Colonic mucosa (tissue), 4 donors: Measurements from ENCODE around the gene TXN2. TPM values are rescaled to one million over a fixed set of nuclear protein-coding genes. Genes with fewer than 3 reads are reported as not detected.
"Not testable (repeated sequence)": the region's sequence is repeated elsewhere in the genome, so short reads cannot be mapped to it uniquely, and the experiment has no call there.

ENCODE experiments used
- DNase-seq: peaks from one replicate; pipeline ENCODE4 v3.0.0-alpha.2; 2020
- H3K27ac ChIP-seq: fragments of 200-600 bp; one replicate; pipeline ENCODE4 v1.8.0; 2021
- H3K27me3 ChIP-seq: fragments of 200-600 bp; one replicate; pipeline ENCODE4 v1.8.0; 2021
- H3K36me3 ChIP-seq: fragments of 200-600 bp; one replicate; pipeline ENCODE4 v1.8.0; 2021
- H3K4me1 ChIP-seq: fragments of 200-600 bp; one replicate; pipeline ENCODE4 v1.8.0; 2021; ENCODE audit warnings: mild to moderate bottlenecking
- H3K4me3 ChIP-seq: fragments of 200-600 bp; one replicate; pipeline ENCODE4 v1.8.0; 2021
- H3K9ac ChIP-seq, 2 donors: one replicate each; pipeline ENCODE4 v1.7.0; 2013; ENCODE audit warnings: control low read depth in 2 of 2, low read depth in 2 of 2, low read length in 2 of 2
- H3K9me3 ChIP-seq: fragments of 200-600 bp; one replicate; pipeline ENCODE4 v1.8.0; 2021
- intact Hi-C: fragments of 100-400 bp; cut with DNase I; formaldehyde crosslinking; loops from one replicate; pipeline ENCODE4 v1.14.1; 2022
- total RNA-seq, 2 donors: library from RNA; stranded (reverse); fragmentation: NEBNext Ultra II Directional in 1 of 2; extraction: Animal tissue kit (Norgen Biotek cat#: 25700) in 1 of 2; gene quantifications; one replicate each; pipeline ENCODE4 v1.2.1, GENCODE V29; 2021
- TF ChIP-seq, protein P1 (sequence below): fragments of 200-600 bp; IDR thresholded peaks from one replicate; pipeline ENCODE4 v1.8.0; 2022; ENCODE audit warnings: antibody characterized with exemption, mild to moderate bottlenecking
- donor health status: healthy.
- donor health status: DM: no; HTN: no; CAD: no.
- donor health status: DM: no; HTN: no; CAD: no.

The TXN2 gene
- total RNA-seq, 2 donors from 2014 or later: 101 to 142 TPM

- DNase-seq: no peak
- H3K27ac ChIP-seq: peak overlapping the region; percentile 95
- no peaks in the 10 kb centered on the region for H3K9me3 ChIP-seq
- H3K27me3 ChIP-seq: no peaks in the 10 kb centered on the region
- peaks cover 13% of the 10 kb centered on the region for H3K4me1 ChIP-seq
- TF ChIP-seq, protein P1, sequence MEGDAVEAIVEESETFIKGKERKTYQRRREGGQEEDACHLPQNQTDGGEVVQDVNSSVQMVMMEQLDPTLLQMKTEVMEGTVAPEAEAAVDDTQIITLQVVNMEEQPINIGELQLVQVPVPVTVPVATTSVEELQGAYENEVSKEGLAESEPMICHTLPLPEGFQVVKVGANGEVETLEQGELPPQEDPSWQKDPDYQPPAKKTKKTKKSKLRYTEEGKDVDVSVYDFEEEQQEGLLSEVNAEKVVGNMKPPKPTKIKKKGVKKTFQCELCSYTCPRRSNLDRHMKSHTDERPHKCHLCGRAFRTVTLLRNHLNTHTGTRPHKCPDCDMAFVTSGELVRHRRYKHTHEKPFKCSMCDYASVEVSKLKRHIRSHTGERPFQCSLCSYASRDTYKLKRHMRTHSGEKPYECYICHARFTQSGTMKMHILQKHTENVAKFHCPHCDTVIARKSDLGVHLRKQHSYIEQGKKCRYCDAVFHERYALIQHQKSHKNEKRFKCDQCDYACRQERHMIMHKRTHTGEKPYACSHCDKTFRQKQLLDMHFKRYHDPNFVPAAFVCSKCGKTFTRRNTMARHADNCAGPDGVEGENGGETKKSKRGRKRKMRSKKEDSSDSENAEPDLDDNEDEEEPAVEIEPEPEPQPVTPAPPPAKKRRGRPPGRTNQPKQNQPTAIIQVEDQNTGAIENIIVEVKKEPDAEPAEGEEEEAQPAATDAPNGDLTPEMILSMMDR: no peak
- intact Hi-C loops: no loop called here
- peak overlapping the region; percentile 52 to 77 for H3K9ac ChIP-seq
- H3K36me3 ChIP-seq: no peaks in the 10 kb centered on the region
- H3K4me3 ChIP-seq: no peak overlapping the region
These were observed 29.0 kb downstream of the TXN2 start for GRCh38 chr22:36452250-36452977.

- peaks cover 13% of the 10 kb centered on the region for H3K4me1 ChIP-seq
- H3K27ac ChIP-seq: peak overlapping the region; percentile 95
- intact Hi-C loops, H3K9ac ChIP-seq, H3K4me3 ChIP-seq, H3K36me3 ChIP-seq, H3K27me3 ChIP-seq, DNase-seq, H3K9me3 ChIP-seq: not testable (repeated sequence)
These were observed 30.5 kb downstream of the TXN2 start for GRCh38 chr22:36450923-36451322.

DNA sequence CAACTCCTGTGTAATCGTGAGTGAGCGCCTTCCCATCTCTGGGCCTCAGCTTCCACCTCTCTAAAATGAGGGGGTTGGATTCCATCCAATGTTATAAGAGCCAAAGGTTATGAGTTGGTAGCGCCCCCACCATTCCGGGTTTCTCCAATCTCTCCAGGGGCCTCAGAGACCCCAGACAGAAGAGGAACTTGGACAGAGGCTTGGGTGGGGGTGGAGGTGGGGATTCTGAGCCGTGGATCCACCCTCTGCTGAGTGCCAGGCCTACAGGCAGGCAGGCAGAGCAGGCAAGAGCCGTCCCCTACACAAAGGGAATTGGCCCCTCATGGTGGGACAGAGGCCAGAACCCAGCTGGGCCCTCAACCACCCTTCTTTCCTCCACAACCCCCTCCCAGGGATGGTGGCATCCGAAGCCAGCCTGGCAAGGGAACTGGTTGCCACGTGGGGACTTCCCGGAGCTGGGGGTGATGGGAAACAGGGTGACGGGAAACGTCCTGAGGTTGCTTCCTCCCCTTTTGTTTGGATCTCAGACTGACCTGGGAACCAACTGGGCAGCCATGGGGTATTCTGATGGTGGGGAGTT lies 31.8 kb downstream of the TXN2 start:
- Histone ChIP-seq H3K4me3 (no peak overlapping the region), H3K4me1 (peaks cover 13% of the 10 kb centered on the region), H3K9me3 (no peaks in the 10 kb centered on the region), H3K36me3 (no peaks in the 10 kb centered on the region), H3K27ac (no peak overlapping the region), H3K9ac (peak overlapping the region; percentile 28 to 40), H3K27me3 (no peaks in the 10 kb centered on the region)
- no peak for DNase-seq
- TF ChIP-seq, protein P1: no peak
- intact Hi-C loops: no loop called here

- no peaks in the 10 kb centered on the region for H3K9me3 ChIP-seq
- no peaks in the 10 kb centered on the region for H3K36me3 ChIP-seq
- no peak for DNase-seq
- peak overlapping the region; percentile 30 to 66 for H3K9ac ChIP-seq
- H3K4me1 ChIP-seq: peaks cover 5% of the 10 kb centered on the region
- no peaks in the 10 kb centered on the region for H3K27me3 ChIP-seq
- TF ChIP-seq, protein P1: no peak
- no peak overlapping the region for H3K4me3 ChIP-seq
- no peak overlapping the region for H3K27ac ChIP-seq
- intact Hi-C loops: no loop called here
These were observed 33.8 kb downstream of the TXN2 start for GRCh38 chr22:36447632-36448031.

DNA sequence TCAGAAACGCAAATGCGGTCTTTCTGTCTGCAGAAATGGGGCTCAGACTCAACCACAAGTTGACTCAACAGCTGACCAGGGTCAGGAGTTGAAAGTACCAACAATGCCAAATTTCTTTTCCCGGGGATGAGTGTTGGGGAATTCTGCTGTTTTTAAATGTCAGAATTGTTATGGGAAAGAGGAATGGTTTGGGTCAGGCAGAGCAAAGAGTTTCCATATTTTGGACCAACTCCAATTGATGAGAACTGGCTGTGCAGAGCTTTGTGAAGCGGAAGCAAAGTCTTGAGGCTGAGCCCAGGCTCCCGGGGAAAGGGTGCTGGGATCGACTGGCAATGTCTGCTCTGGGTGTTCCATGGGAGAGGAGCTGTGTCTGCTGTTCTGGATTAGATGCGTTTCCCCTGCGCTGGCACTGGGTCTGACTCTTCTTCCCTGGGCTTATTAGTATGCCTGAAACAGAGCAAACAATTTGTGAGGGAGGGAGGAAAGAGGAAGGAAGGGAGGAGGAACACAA lies 36.2 kb downstream of the TXN2 start:
- peak overlapping the region; percentile 14 for H3K27ac ChIP-seq
- no peak for DNase-seq

More for the DNA sequence above, 36.2 kb downstream of the TXN2 start:
- intact Hi-C loops: no loop called here
- TF ChIP-seq, protein P1: no peak
- no peaks in the 10 kb centered on the region for H3K27me3 ChIP-seq
- H3K9me3 ChIP-seq: no peaks in the 10 kb centered on the region
- H3K4me1 ChIP-seq: no peaks in the 10 kb centered on the region
- no peaks in the 10 kb centered on the region for H3K36me3 ChIP-seq
- H3K9ac ChIP-seq: peak overlapping the region in 1 of 2 donors; percentile 29
- no peak overlapping the region for H3K4me3 ChIP-seq
